AG10803 (cell line): ENCODE data around the gene SUSD3.
A peak's percentile ranks its signal among the peaks of the same experiment; 100 is the strongest.

ENCODE experiments used
- DNase-seq: peaks from one replicate; pipeline ENCODE4 v3.0.0; 2010; ENCODE audit warnings: low read depth
- H3K4me3 ChIP-seq: 2 replicates; pipeline ENCODE4 v1.5.1; 2011; ENCODE audit warnings: mild to moderate bottlenecking, low read length, control low read depth
- TF ChIP-seq, protein P1 (sequence below): conservative IDR thresholded peaks from 2 replicates; pipeline ENCODE4 v1.5.1; 2011; ENCODE audit warnings: mild to moderate bottlenecking, low read length, control low read depth, inconsistent platforms

Gene SUSD3

DNA sequence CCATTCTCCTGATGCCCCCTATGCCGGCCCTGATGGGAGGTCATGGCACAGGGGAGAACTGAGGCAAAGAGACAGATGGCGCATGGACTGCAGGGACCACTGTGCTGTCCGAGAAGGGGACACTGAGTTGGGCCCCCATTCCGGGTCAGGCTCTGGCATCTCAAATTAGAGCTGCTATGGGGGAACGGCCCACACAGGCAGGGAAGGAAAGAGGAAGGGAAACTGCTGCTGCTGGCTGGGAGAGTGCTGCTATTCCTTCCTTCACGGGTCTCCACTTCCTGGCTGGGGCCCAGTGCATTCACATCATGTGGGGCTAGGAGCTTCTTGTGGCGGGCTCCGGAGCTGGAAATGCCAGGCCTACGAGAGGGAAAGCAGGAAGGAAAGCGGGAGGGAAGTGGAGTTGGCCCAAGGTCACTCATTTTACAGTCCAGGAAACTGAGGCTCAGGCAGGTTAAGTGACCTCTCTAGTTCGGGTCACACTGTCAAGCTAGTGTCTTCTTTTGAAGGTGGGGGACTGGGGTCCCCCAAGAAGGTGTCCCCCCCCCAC, 36.2 kb downstream of the SUSD3 start:
- TF ChIP-seq, protein P1, sequence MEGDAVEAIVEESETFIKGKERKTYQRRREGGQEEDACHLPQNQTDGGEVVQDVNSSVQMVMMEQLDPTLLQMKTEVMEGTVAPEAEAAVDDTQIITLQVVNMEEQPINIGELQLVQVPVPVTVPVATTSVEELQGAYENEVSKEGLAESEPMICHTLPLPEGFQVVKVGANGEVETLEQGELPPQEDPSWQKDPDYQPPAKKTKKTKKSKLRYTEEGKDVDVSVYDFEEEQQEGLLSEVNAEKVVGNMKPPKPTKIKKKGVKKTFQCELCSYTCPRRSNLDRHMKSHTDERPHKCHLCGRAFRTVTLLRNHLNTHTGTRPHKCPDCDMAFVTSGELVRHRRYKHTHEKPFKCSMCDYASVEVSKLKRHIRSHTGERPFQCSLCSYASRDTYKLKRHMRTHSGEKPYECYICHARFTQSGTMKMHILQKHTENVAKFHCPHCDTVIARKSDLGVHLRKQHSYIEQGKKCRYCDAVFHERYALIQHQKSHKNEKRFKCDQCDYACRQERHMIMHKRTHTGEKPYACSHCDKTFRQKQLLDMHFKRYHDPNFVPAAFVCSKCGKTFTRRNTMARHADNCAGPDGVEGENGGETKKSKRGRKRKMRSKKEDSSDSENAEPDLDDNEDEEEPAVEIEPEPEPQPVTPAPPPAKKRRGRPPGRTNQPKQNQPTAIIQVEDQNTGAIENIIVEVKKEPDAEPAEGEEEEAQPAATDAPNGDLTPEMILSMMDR = no peak
- H3K4me3 ChIP-seq = peak overlapping the region; percentile 62
- no peak for DNase-seq

DNA sequence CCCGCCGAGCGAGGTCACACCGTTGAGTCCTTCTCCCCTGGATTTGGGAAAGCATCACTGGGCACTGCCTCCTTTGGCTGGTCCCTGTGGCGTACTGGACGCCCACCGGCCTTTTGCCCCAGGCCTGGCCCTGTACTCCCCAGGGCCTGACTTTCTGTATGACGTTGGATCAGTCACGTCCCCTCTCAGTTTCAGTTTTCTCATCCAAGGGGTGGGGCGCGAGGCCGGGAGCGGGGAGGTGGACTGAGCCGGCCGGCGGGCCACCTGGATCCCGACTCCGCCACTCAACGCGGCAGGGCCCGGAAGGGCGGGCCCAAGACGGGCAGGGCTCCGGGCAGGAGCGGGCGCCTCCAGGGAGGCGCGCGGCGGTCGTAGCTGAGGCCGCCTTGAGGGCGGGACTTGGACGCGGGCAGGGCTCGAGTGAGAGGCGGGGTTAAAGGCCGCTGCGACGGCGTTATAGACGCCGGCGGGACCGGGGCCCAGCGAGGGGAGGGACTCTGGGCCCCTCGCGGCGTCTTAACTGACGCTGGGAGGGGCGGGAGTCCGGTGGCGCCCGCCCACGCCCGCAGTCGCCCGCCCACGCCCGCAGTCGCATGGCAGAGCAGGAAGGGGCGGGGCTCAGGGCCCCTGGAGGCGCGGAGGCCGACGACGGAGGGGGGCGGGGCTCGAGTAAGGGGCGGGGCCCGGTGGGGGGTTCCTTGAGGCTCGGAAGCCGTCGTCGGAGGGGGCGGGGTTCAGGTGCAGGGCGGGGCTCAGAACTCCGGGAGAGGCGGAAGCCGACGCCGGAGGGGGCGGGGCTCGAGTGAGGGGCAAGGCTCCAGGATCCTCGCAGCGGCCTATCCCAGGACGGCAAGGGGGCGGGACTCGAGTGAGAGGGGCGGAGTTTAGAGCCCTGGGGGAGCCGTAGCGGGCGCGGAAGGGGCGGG, 37.0 kb downstream of the SUSD3 start:
- H3K4me3 ChIP-seq = peak overlapping the region; percentile 62
- TF ChIP-seq, protein P1 = no peak
- peak; percentile 97 for DNase-seq

- TF ChIP-seq, protein P1 = no peak
- peak; percentile 41 for DNase-seq
- H3K4me3 ChIP-seq = peak within 1 kb of the TSS; percentile 77
Measured at GRCh38 chr9:93096131-93096802, 37.8 kb downstream of the SUSD3 start, which contains the start of gene CARD19. Gene CARD19, plus strand, starts transcription at chr9:93096217. Its CDS starts 129 bp downstream, at chr9:93096346.

DNA sequence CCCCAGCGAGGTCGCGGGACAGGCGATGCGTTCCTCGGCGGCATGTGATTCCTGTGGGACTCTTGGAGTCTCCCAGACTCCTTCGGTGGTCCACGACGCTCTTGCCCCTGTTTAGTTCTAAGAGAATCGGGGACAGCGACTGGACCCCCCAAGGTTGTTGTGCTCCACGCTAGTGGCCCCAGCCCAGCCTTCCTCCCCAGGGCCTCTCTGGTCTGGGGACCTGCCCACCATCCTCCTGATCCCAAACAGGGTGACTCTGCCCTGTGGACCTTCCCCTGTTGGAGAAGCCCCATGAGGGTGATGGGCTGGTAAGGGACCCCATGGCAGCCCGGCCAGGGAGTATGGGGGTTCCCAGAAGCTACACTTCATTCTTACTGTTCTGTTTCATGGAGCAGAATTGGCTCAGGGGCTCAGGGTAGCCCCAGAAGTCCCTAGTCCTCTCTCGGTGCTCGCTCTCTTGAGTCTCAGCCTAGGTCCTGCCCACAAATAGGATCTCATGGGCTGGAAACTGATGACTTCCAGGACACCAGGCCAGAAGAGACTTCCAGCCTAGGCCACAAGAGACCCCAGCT, 38.4 kb downstream of the SUSD3 start:
- TF ChIP-seq, protein P1 = no peak
- DNase-seq = no peak
- peak overlapping the region; percentile 77 for H3K4me3 ChIP-seq

DNA sequence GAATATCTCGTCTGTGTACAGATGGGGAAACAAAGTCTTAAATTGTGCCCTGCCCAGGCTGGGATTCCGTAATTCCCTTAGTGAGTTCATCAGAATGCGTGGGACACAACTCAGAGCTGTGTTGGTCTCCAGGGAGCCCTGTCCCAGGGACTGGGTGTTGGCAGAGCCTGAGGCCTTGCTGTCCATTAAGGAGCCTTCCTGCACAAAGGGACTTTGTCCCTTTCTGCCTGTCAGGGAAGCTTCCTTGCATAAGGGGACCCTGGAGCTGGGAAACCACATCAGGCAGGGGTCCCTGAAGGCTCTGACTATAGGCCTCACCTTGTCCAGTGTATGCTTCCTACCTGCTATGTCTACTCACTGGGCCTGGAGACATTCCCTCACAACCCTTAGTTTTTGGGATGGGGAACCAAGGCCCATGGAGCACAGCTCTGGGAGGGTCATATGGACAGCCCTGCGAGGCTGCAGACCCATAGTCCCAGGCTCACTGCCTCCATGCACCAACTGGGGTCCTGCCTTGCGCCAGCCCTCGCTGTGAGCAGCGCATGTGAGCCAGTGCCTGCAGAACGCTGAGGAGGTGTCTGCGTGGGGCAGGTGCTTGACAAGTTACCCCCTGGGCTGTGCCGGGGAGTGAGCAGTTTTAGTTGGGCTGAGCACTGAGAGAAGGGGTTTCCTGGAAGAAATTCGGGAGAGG, 39.2 kb downstream of the SUSD3 start:
- DNase-seq = no peak
- TF ChIP-seq, protein P1 = no peak
- peak overlapping the region; percentile 77 for H3K4me3 ChIP-seq

GRCh38 chr9:93098236-93098946, 39.9 kb downstream of the SUSD3 start:
- peak; percentile 98 for DNase-seq
- peak overlapping the region; percentile 77 for H3K4me3 ChIP-seq
- TF ChIP-seq, protein P1 = no peak
